Measurements from ENCODE around the gene TOP3B. TPM values are rescaled to one million over a fixed set of nuclear protein-coding genes. Genes with fewer than 3 reads are reported as not detected.

The TOP3B gene
- total RNA-seq, 2 experiments from 2014 or later = 82.6 to 98.7 TPM

DNA sequence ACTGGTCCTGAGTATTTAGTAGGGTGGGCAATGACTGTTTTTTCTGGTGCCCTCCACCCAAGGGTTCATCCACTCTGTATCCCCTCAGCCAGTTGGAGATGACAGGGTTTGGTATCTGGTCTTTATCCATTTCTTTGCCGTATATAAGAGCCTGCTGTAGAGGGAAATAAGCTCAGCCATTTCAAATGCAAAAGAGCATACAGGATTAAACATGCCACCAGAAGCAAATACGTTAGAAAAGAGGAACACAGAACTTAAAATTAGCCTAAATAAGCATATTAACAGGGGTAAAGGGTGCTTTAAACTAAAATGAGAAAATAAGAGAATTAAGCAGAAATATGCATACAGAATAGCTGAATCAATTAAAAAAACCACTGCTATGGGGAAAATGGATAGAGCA, 27.8 kb upstream of the TOP3B start:
- Histone ChIP-seq H3K9me2 (ENCODE audit: insufficient read depth, low read length) (no peaks in the 10 kb centered on the region), H3K4me1 (ENCODE audit: insufficient read depth, low read length, poor library complexity, severe bottlenecking) (no peaks in the 10 kb centered on the region), H4K20me1 (ENCODE audit: insufficient read depth, low read length) (no peaks in the 10 kb centered on the region), H3K79me2 (ENCODE audit: insufficient read depth, low read depth, low read length) (no peaks in the 10 kb centered on the region), H3K36me3 (ENCODE audit: insufficient read depth, low read length) (peaks cover 54% of the 10 kb centered on the region), H3K27ac (ENCODE audit: low read depth, low read length, poor library complexity, severe bottlenecking) (no peak overlapping the region), H3K4me2 (ENCODE audit: low read length) (no peak overlapping the region), H2AFZ (ENCODE audit: low read length) (no peak overlapping the region), H3K9me3 (ENCODE audit: low read length) (no peaks in the 10 kb centered on the region), H3K4me3 (ENCODE audit: low read depth, low read length, poor library complexity, severe bottlenecking) (no peak overlapping the region)
- intact Hi-C loops (cut with micrococcal nuclease; ENCODE audit: unreplicated experiment) = no loop called here
- ChIA-PET POLR2A (no interaction called here), CTCF (ENCODE audit: unreplicated experiment) (no interaction called here)
- no peak for DNase-seq (ENCODE audit: low spot score)
- no TSS peak for BruUV-seq (replicated peaks)
- TF ChIP-seq EZH2phosphoT487 (IDR thresholded peaks at IDR 0.05; ENCODE audit: borderline replicate concordance, low read depth, low read length) = no peak
- TF ChIP-seq, protein P1, sequence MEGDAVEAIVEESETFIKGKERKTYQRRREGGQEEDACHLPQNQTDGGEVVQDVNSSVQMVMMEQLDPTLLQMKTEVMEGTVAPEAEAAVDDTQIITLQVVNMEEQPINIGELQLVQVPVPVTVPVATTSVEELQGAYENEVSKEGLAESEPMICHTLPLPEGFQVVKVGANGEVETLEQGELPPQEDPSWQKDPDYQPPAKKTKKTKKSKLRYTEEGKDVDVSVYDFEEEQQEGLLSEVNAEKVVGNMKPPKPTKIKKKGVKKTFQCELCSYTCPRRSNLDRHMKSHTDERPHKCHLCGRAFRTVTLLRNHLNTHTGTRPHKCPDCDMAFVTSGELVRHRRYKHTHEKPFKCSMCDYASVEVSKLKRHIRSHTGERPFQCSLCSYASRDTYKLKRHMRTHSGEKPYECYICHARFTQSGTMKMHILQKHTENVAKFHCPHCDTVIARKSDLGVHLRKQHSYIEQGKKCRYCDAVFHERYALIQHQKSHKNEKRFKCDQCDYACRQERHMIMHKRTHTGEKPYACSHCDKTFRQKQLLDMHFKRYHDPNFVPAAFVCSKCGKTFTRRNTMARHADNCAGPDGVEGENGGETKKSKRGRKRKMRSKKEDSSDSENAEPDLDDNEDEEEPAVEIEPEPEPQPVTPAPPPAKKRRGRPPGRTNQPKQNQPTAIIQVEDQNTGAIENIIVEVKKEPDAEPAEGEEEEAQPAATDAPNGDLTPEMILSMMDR (conservative IDR thresholded peaks at IDR 0.05; ENCODE audit: low read length) = no peak

- H3K79me2 ChIP-seq (ENCODE audit: insufficient read depth, low read depth, low read length) = no peaks in the 10 kb centered on the region
- TF ChIP-seq, protein P1 (conservative IDR thresholded peaks at IDR 0.05; ENCODE audit: low read length) = no peak
- TF ChIP-seq EZH2phosphoT487 (IDR thresholded peaks at IDR 0.05; ENCODE audit: borderline replicate concordance, low read depth, low read length) = no peak
- intact Hi-C loops (cut with micrococcal nuclease; ENCODE audit: unreplicated experiment) = no loop called here
- no peaks in the 10 kb centered on the region for H3K9me3 ChIP-seq (ENCODE audit: low read length)
- H4K20me1 ChIP-seq (ENCODE audit: insufficient read depth, low read length) = no peaks in the 10 kb centered on the region
- H3K4me3 ChIP-seq (ENCODE audit: low read depth, low read length, poor library complexity, severe bottlenecking) = no peak overlapping the region
- no peak overlapping the region for H2AFZ ChIP-seq (ENCODE audit: low read length)
- H3K36me3 ChIP-seq (ENCODE audit: insufficient read depth, low read length) = peaks cover 51% of the 10 kb centered on the region
- no TSS peak for BruUV-seq (replicated peaks)
- CTCF ChIA-PET (ENCODE audit: unreplicated experiment) = no interaction called here
- H3K4me2 ChIP-seq (ENCODE audit: low read length) = no peak overlapping the region
- no peak for DNase-seq (ENCODE audit: low spot score)
- no peaks in the 10 kb centered on the region for H3K4me1 ChIP-seq (ENCODE audit: insufficient read depth, low read length, poor library complexity, severe bottlenecking)
- no peaks in the 10 kb centered on the region for H3K9me2 ChIP-seq (ENCODE audit: insufficient read depth, low read length)
- POLR2A ChIA-PET = no interaction called here
- H3K27ac ChIP-seq (ENCODE audit: low read depth, low read length, poor library complexity, severe bottlenecking) = no peak overlapping the region
Measured at GRCh38 chr22:22009661-22010060, 27.1 kb upstream of the TOP3B start.

DNA sequence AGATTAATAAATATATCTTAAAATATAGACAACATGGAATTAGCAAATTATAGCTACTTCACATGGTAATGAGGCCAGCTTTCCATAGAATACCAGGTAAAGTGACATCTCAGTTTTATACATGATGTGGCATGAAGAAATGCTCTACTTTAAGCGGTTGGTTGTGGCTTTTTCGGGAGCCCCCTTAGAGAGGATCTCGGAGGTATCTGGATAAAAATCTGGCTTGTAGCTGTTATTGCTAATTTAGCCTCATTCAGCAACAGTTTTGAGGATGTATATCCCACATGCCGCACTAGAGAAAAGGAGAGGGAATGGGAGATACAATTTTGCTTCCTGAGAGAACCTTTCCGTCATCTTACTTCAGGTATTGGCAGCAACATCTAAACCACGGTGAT, 24.0 kb upstream of the TOP3B start:
- no peak for DNase-seq (ENCODE audit: low spot score)
- ChIA-PET POLR2A (interaction anchor here (1.0 kb wide), 1 partner anchor 26 kb away, joined by 4 read pairs; no protein-coding TSS in a partner anchor), CTCF (ENCODE audit: unreplicated experiment) (interaction anchor here (0.5 kb wide), 1 partner anchor 61 kb away, joined by 3 read pairs; no protein-coding TSS in a partner anchor)
- intact Hi-C loops (cut with micrococcal nuclease; ENCODE audit: unreplicated experiment) = no loop called here
- Histone ChIP-seq H3K4me1 (ENCODE audit: insufficient read depth, low read length, poor library complexity, severe bottlenecking) (no peaks in the 10 kb centered on the region), H3K9me2 (ENCODE audit: insufficient read depth, low read length) (no peaks in the 10 kb centered on the region), H3K79me2 (ENCODE audit: insufficient read depth, low read depth, low read length) (no peaks in the 10 kb centered on the region), H4K20me1 (ENCODE audit: insufficient read depth, low read length) (no peaks in the 10 kb centered on the region), H3K36me3 (ENCODE audit: insufficient read depth, low read length) (peaks cover 24% of the 10 kb centered on the region; the same call in 1 of the 2 replicates), H3K27ac (ENCODE audit: low read depth, low read length, poor library complexity, severe bottlenecking) (no peak overlapping the region), H3K9me3 (ENCODE audit: low read length) (no peaks in the 10 kb centered on the region), H3K4me3 (ENCODE audit: low read depth, low read length, poor library complexity, severe bottlenecking) (no peak overlapping the region), H3K4me2 (ENCODE audit: low read length) (no peak overlapping the region), H2AFZ (ENCODE audit: low read length) (no peak overlapping the region)
- no TSS peak for BruUV-seq (replicated peaks)
- TF ChIP-seq EZH2phosphoT487 (IDR thresholded peaks at IDR 0.05; ENCODE audit: borderline replicate concordance, low read depth, low read length) = no peak
- TF ChIP-seq, protein P1 (conservative IDR thresholded peaks at IDR 0.05; ENCODE audit: low read length) = no peak
